GM15510 (cell line): ENCODE measurements around the gene FAM120AOS.

Experiments
- POLR2A ChIP-seq: IDR thresholded peaks from 3 replicates; pipeline ENCODE4 v1.6.1; 2011; ENCODE audit warnings: borderline replicate concordance; ENCODE audit not compliant: insufficient read length; ENCODE audit errors: extremely low read depth

FAM120AOS gene

GRCh38 chr9:93458712-93459111, 5.3 kb upstream of the FAM120AOS start:
- TF ChIP-seq POLR2A: no peak

- no peak for TF ChIP-seq POLR2A
Measured at GRCh38 chr9:93457006-93457405, 3.6 kb upstream of the FAM120AOS start.

- no peak for TF ChIP-seq POLR2A
Measured at GRCh38 chr9:93456504-93456903, 3.1 kb upstream of the FAM120AOS start.

- no peak for TF ChIP-seq POLR2A
Measured at GRCh38 chr9:93456022-93456421, 2.6 kb upstream of the FAM120AOS start.

- no peak for TF ChIP-seq POLR2A
Measured at GRCh38 chr9:93452710-93453046, 703 bp downstream of the FAM120AOS start.

- TF ChIP-seq POLR2A: peak; percentile 32
Measured at GRCh38 chr9:93451849-93452709, 1.3 kb downstream of the FAM120AOS start.

- TF ChIP-seq POLR2A: peak; percentile 87
Measured at GRCh38 chr9:93450945-93451815, 2.2 kb downstream of the FAM120AOS start, which contains the start of gene FAM120A. Gene FAM120A (plus strand): TSS chr9:93451685. CDS start chr9:93451916, 231 bp downstream.

GRCh38 chr9:93447655-93448054, 5.7 kb downstream of the FAM120AOS start:
- no peak for TF ChIP-seq POLR2A

- TF ChIP-seq POLR2A: no peak
Measured at GRCh38 chr9:93446073-93446472, 7.3 kb downstream of the FAM120AOS start.

GRCh38 chr9:93440896-93441580, 12.3 kb downstream of the FAM120AOS start:
- no peak for TF ChIP-seq POLR2A

- TF ChIP-seq POLR2A: no peak
Measured at GRCh38 chr9:93437996-93438395, 15.4 kb downstream of the FAM120AOS start.

- TF ChIP-seq POLR2A: no peak
Measured at GRCh38 chr9:93436655-93437407, 16.6 kb downstream of the FAM120AOS start.

- no peak for TF ChIP-seq POLR2A
Measured at GRCh38 chr9:93436218-93436617, 17.2 kb downstream of the FAM120AOS start.

GRCh38 chr9:93435386-93435785, 18.0 kb downstream of the FAM120AOS start:
- no peak for TF ChIP-seq POLR2A
